Subcutaneous adipose tissue (tissue), 4 donors: Measurements from ENCODE around the gene GMIP. TPM values are rescaled to one million over a fixed set of nuclear protein-coding genes. Genes with fewer than 3 reads are reported as not detected.

ENCODE experiments used
- CTCF ChIP-seq: fragments of 450-650 bp; IDR thresholded peaks from one replicate; pipeline ENCODE4 v1.5.1; 2016; ENCODE audit warnings: low read depth, mild to moderate bottlenecking, control low read depth, antibody characterized with exemption, moderate library complexity
- total RNA-seq, 4 donors: library from RNA; depleted of rRNA; stranded (reverse); fragments of >200 nt; gene quantifications; one replicate each; pipeline ENCODE4 v1.1.0, GENCODE V29; 2016

Gene GMIP
- total RNA-seq, 4 donors from 2014 or later: 5.2 to 18.9 (median 16.5) TPM

DNA sequence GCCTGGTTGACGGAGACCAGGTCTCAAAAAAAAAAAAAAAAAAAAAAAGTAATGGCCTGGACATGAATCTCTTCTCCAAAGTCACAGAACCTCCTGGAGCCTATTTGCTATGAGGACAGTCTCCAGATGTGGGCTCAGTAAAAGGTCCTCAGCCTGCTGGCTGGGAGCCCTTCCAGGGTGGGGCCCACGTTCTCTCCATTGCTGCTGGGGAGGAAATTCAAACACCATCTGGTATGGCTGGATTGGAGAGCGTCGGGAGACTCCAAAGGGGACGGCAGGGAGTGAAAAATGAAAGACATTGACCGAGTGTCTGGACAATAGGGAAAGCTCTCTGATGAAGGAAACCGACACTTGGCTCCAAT, 23.6 kb downstream of the GMIP start:
- TF ChIP-seq CTCF: no peak

DNA sequence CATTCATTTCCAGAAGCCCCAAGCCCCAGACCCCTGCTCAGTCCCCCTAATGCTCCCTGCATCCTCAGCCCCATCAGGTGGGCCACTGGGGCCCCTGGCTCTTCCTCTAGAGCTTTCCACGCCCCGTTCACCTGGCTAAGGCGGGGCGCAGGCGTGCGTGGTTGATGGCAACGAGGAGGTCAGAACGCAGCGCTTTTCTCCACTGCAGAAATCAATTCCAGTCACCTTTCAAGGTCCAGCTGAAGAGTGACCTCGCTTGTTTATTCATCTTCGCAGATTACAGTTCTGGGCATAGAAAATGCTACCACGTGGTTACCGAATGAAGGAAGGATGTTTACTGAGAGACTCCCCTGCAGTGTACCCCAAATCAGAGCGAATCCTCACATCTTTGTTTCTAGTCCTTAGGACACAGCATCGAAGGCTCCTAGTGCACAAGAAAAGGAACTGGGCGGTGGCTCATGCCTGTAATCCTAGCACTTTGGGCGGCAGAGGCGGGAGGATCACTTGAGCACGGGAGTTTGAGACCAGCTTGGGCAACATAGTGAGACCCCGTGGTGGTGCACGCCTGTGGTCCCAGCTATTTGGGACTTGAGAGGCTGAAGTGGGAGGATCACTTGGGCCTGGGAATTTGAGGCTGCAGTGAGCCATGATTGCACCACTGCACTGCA, 24.1 kb downstream of the GMIP start:
- no peak for TF ChIP-seq CTCF

DNA sequence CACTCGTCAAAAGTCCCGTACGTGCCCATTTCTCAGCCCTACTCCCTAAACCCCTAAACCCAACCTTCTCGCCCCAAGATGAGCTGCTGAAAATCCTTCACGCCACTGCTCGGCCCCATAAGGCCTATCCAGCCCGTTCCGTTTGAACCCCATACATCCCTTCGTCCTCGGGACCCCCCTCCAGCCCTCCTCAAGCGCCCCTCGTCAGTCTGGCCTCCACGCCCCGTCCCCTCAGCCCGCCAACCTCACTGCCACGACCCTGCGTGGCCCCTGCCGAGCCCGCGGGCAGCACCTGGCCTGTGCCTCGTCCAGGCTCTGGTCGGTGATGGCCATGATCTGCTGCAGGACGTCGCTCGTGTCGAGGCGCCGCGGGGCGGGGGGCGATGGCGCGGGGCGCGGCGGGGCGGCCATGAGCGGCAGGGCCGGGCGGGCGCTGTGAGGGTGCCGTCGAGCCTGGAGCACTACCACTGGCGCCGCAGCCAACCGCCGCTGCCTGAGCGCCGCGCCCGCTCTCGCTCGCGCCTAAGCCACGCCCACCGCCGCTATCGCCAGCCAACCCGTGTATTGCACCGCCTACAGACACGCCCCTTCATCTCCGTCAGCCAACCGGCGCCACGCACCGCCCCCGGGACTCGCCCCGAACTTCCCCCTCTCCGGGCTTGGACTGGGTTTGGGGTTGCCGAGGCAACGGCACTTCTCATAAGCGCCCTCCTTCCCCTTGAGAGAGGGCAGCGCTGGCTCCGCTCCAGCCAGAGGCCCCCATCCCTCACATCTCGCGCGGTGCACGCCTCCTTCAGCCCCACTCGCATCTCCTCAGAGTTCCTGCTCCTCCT, 25.0 kb downstream of the GMIP start, which contains the start of gene PBX4:
Gene PBX4, minus strand, starts transcription at position 469 of the 833 bp plus-strand sequence. Its CDS starts 58 bp downstream, at position 411.
- TF ChIP-seq CTCF: no peak

- TF ChIP-seq CTCF: no peak
These were observed 28.4 kb downstream of the GMIP start for GRCh38 chr19:19615086-19615485.

GRCh38 chr19:19613506-19613905, 30.0 kb downstream of the GMIP start:
- no peak for TF ChIP-seq CTCF

DNA sequence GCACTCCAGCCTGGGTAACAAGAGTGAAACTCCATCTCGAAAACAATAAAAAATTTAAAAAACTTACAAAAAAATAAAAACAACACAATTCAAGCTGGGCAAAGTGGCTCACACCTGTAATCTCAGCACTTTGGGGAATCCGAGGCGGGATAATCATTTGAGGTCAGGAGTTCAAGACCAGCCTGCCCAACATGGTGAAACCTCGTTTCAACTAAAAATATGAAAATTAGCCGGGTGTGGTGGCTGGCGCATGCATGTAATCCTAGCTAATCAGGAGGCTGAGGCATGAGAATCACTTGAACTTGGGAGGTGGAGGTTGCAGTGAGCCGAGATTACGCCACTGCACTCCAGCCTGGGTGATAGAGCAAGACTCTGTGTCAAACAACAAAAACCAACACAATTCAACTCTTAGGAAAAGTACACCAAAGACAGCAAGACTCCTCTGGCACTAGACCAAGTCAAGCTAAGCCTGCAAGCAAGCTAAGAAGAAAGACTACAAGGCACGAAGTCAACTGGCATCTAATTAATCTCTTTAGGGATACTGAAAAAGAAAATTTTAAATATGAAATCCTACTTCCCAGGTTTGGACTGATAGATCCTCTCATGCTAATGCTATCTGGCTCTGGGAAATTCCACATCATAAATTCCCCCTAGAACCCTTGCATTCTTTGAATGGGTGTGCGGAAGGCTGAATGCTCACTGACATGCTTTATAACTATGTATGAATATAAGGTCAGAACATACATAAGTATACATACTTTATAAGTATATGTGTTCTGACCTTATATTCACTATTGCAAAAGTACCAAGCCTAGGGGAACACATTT, 32.9 kb downstream of the GMIP start:
- no peak for TF ChIP-seq CTCF

GRCh38 chr19:19606021-19606420, 37.4 kb downstream of the GMIP start:
- TF ChIP-seq CTCF: no peak
